Epithelial cell of alveolus of lung (primary cell): ENCODE results near the gene F2. TPM values are rescaled to one million over a fixed set of nuclear protein-coding genes. Genes with fewer than 3 reads are reported as not detected.

Source experiments
- total RNA-seq: library from RNA; depleted of rRNA; stranded (reverse); fragments of >200 nt; gene quantifications from 2 replicates; pipeline ENCODE4 v1.2.1, GENCODE V29; 2015

The F2 gene
- not detected in 2 replicates for total RNA-seq

GRCh38 chr11:46719048-46719542, at the start of gene F2:
TSS of gene F2 (plus strand) at chr11:46719213. CDS start at chr11:46719236, 23 bp downstream.

DNA sequence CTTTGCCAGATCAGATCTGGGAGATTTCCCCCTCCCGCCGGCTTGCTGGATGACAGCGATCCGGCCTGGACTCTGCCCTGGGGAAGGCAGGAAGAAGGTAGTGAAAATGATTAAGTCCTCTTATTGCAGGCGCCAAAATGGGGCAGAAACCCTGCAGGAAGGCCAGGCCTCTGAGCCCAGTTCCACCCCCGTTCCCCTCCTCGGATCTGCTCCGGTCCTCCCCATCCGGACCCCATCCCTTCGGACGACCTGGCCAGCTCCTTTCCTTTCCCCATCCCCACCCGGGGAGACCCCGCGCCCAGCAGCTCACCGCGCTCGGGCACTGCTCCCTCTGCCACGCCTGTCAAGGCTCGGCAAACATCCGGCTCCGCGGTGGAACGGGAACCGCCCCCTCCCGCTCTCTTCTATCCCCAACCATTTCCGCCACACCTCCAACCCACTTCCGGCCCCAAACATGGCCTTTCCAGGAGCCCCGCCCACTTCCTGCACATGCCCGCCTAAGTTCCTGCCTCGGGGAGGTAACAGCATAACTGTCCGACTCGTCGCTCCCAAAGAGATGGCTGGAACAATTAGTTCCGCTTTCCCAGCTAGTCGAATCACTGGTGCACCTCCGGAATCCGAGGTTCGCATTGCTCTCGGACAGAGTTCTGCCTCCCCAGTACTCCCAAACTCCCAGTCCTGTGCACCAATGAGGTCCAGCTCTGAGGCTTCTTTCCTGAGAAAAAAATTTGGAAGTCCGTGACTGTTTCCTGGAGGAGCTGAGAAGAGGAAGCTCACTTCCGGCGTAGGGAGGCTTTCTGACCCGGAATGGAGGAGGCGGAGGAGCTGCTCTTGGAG, 18.6 kb upstream of the F2 start, which contains the start of the genes ARHGAP1 and ZNF408:
ARHGAP1 (minus strand) TSS at position 379 of the 837 bp plus-strand sequence. CDS start 4,512 bp downstream, outside the sequence.
ZNF408 (plus strand) TSS at position 791 of the 837 bp plus-strand sequence; CDS start at position 808, 17 bp downstream.

Other genes with a start within 250 kb of the F2 start
- gene AMBRA1, start 125.2 kb upstream of the F2 start, total RNA-seq, result 19.2 and 21.9 TPM in 2 replicates
- 3.6 and 4.0 TPM in 2 replicates for gene HARBI1, start 102.0 kb upstream of the F2 start, total RNA-seq
- gene ATG13, start 101.7 kb upstream of the F2 start, total RNA-seq, result 95.4 and 109 TPM in 2 replicates
- 42.1 and 70.5 TPM in 2 replicates for gene ARHGAP1, start 18.6 kb upstream of the F2 start, total RNA-seq
- gene ZNF408, start 18.2 kb upstream of the F2 start, total RNA-seq, result 13.1 and 13.2 TPM in 2 replicates
- gene CKAP5, start 127.1 kb downstream of the F2 start, total RNA-seq, result 37.5 and 50.0 TPM in 2 replicates
- gene LRP4, start 199.3 kb downstream of the F2 start, total RNA-seq, result 5.0 and 9.8 TPM in 2 replicates
- gene CSTPP1, start 217.5 kb downstream of the F2 start, total RNA-seq, result 34.1 and 38.4 TPM in 2 replicates